ENCODE data around the gene TBC1D5.

DNA sequence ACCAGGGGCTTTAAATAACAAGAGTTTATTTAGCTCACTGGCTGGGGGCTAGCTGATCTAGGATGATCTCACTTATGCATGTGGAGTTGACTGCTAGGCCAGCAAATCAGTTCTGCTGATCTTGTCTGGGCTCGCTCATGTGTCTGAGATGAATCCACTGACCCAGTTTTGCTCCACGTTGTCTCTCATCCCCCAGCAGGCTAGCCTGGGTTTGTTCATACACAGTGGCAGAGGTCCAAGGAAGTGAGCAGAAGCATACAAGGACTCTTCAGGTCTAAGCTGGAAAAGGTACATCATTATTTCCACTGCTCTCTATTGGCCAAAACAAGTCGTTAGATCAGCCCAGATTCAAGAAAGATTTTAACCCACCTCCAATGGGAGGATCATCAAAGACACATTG lies 619.7 kb downstream of the TBC1D5 start:
- TF ChIP-seq, protein P1, sequence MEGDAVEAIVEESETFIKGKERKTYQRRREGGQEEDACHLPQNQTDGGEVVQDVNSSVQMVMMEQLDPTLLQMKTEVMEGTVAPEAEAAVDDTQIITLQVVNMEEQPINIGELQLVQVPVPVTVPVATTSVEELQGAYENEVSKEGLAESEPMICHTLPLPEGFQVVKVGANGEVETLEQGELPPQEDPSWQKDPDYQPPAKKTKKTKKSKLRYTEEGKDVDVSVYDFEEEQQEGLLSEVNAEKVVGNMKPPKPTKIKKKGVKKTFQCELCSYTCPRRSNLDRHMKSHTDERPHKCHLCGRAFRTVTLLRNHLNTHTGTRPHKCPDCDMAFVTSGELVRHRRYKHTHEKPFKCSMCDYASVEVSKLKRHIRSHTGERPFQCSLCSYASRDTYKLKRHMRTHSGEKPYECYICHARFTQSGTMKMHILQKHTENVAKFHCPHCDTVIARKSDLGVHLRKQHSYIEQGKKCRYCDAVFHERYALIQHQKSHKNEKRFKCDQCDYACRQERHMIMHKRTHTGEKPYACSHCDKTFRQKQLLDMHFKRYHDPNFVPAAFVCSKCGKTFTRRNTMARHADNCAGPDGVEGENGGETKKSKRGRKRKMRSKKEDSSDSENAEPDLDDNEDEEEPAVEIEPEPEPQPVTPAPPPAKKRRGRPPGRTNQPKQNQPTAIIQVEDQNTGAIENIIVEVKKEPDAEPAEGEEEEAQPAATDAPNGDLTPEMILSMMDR (IDR thresholded peaks at IDR 0.05): no peak
- no peak for TF ChIP-seq EZH2 (IDR thresholded peaks at IDR 0.05; ENCODE audit: borderline replicate concordance, insufficient read depth, low read depth, low read length, poor library complexity, severe bottlenecking)

All from B cell (primary cell).